HG03066 (cell line): Measurements from ENCODE around the gene FXYD7.
"Not testable (repeated sequence)": the region's sequence is repeated elsewhere in the genome, so short reads cannot be mapped to it uniquely, and the experiment has no call there.

Experiments used
- ATAC-seq: cut with Tn5 transposase; IDR thresholded peaks from one replicate; pipeline ENCODE4 v1.9.1; 2021; ENCODE audit warnings: low read depth; ENCODE audit not compliant: unreplicated experiment

The FXYD7 gene

GRCh38 chr19:35143231-35143715, at the start of gene FXYD7:
TSS of gene FXYD7 (plus strand) at chr19:35143255. CDS start at chr19:35143334, 79 bp downstream.
- no peak for ATAC-seq

- ATAC-seq, result no peak
Observed at GRCh38 chr19:35093430-35093829, 49.6 kb upstream of the FXYD7 start.

- no peak for ATAC-seq
Observed at GRCh38 chr19:35093941-35094647, 49.0 kb upstream of the FXYD7 start.

- no peak for ATAC-seq
Observed at GRCh38 chr19:35094656-35095055, 48.4 kb upstream of the FXYD7 start.

GRCh38 chr19:35095667-35096368, 47.2 kb upstream of the FXYD7 start:
- ATAC-seq, result no peak

- no peak for ATAC-seq
Observed at GRCh38 chr19:35098413-35099049, 44.5 kb upstream of the FXYD7 start.

GRCh38 chr19:35099155-35099896, 43.7 kb upstream of the FXYD7 start:
- no peak for ATAC-seq

GRCh38 chr19:35099897-35100275, 43.2 kb upstream of the FXYD7 start:
- ATAC-seq, result no peak

- ATAC-seq, result no peak
Observed at GRCh38 chr19:35100588-35101533, 42.2 kb upstream of the FXYD7 start.

- not testable (repeated sequence) for ATAC-seq
Observed at GRCh38 chr19:35101949-35102348, 41.1 kb upstream of the FXYD7 start.

- not testable (repeated sequence) for ATAC-seq
Observed at GRCh38 chr19:35103614-35104013, 39.4 kb upstream of the FXYD7 start.

- no peak for ATAC-seq
Observed at GRCh38 chr19:35104361-35104760, 38.7 kb upstream of the FXYD7 start.

GRCh38 chr19:35105047-35105410, 38.0 kb upstream of the FXYD7 start:
- no peak for ATAC-seq

GRCh38 chr19:35105411-35106290, 37.4 kb upstream of the FXYD7 start:
- ATAC-seq, result no peak

- no peak for ATAC-seq
Observed at GRCh38 chr19:35106291-35106583, 36.8 kb upstream of the FXYD7 start.

- ATAC-seq, result no peak
Observed at GRCh38 chr19:35106898-35107541, 36.0 kb upstream of the FXYD7 start.

- no peak for ATAC-seq
Observed at GRCh38 chr19:35107545-35107944, 35.5 kb upstream of the FXYD7 start.

- ATAC-seq, result no peak
Observed at GRCh38 chr19:35108730-35109129, 34.3 kb upstream of the FXYD7 start.
